NK-92 treated with Interleukin-12 subunit alpha and Interleukin-12 subunit beta, amount 100 ng/mL, for 24 hours (cell line): ENCODE measurements around the gene SORCS3.

Source experiments
- DNase-seq: peaks from one replicate; lab custom pipeline; 2025; lab: John Stamatoyannopoulos, UW

Gene SORCS3

DNA sequence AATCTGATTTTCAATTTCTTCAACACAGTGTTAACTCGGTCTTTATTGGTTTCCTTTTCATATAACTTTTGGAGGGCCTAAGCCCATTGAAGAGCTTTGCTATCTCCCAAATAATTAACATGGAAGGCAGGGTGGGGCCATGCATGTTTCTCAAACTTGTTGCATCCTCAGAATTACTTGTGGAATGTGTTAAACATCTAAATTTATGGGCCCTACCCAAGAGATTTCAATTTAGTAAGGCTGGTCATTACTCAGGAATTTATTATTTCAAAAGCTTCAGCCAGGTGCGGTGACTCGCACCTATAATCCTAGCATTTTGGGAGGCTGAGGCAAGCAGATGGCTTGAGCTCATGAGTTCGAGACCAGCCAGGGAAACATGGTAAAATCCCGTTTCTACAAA, 208.9 kb downstream of the SORCS3 start:
- no peak for DNase-seq

DNA sequence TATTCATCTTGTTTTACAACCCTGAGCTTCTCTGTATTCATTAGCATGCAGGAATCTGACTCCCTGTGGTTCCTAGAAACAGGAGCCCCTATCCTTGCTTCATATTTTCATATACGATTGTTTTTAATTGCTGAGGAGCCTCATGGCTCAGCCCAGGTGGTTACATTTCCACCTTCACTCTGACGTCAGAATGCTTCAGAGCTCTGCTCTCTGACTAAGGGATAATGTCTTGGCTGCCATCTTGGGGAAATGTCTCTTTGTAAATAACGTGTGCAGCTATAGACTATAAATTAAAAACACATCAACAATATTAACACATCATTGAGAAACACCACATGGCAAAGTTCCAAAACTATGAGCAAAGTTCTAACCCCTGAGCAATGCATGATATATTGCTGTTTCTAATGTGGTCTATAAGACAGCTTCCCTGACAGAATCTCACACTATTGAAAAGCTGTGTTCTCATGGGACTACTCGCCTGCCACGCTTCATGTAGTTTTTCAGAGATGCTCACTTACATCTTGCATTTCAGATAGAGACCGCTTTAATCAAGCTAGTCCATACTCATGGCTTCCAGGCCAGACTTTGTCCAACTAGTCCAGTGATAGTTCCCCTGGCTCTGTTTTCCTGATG, 227.0 kb downstream of the SORCS3 start:
- no peak for DNase-seq

DNA sequence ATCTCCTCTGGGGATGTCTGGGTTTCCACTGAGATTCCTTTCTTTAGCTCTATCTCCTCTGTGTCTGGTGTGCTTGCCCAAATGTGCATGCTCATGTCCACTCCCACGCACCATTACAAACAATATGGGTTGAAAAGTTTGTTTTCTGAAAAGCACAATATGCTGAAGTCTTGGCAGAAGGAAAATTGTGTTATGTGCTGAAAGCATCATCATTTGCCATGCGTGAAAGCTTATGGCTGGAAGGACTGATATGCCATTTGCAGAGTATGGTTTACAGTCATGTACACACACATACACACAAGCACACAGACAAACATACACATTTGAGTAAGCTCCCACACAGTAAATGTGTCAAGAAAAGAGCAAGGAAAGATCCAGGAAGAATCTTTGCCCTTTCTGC, 231.6 kb downstream of the SORCS3 start:
- no peak for DNase-seq

DNA sequence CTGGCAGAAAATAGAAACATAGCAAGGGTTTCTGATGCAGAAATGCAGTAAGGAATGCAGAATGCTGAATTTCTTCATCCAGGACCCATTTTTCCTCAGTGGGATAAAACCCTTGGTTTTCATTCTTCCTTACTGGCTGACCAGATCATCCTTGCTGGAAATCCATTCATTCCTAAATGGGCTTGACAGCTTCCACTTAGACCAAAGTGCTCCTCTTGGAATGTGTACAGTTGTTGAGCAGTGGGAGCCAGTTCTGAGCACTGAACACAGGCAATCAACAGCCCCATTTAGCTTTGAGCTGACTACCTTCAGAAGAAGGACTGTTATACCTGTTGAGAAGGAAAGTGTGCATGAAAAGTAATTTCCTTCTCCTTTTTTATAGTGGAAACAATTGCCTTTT, 232.1 kb downstream of the SORCS3 start:
- no peak for DNase-seq

DNA sequence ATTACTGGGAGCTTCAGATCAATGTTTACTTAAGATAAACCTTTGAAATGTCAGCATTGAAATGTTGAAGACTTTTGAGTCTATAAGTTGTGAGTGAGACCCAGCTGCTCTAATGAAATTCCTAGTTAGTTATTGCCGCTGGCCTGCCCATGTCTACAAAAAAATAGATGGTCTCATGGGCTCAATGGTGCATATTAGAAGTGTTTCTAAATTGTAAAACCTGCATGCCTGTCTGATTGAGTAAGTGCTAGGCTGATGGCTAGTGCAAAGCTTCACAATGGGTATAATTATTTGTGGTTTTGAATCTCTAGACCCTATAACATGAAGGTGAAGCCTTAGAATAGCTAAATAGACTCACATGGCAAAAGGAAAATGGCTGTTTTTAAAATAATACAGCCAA, 234.5 kb downstream of the SORCS3 start:
- no peak for DNase-seq

DNA sequence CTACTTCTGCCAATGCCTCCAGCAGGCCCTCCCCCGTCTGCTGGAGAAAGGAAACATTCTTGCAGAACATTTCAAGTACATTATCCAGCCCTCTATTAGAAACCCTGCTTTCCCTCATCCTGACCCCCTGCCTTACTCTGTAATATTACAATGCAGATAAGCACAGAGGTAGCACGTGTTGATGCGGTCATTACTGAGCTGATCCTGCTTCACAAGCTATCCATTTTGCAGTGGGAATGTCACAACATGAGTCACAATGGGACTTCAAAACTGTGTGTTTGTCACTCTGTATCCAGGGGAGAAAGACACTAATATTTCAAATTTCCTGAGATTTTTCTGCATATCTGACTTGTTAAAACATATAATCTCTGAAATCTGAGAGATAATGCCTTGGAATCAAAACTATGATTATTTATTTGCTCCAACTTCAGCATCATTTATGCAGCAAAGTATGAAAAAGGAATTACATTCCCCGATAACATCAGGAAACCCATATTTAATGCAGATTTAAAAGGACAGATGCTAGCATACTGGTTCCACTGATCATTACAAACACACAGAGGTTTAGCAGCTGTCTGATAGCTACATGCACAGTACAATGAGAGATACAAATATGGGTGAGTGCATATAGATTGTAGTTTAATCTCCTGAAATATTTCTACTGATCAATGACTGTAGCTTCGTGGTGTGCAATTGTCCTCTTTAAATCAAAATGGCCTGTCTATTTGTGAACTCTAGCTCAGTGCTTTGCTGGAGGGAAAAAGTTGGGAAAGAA, 239.7 kb downstream of the SORCS3 start:
- DNase-seq = no peak

DNA sequence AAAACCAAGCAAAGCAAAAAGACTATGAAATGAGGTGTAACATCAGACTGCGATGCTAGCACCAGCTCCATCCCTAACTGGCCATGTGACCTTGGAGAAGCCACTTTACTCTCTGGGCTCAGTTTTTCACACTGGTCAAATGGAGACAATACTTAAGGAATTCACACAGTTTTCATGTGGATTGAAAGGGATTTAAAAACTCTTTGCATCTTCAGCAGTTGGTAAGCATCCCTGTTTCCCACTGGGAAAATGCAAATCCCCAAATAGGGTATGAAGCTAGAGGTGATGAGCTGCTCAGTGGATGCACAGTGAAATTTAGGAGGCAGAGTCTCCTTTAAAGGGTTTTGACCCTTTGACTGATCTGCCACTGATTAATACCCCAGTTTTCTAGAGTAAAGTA, 240.7 kb downstream of the SORCS3 start:
- no peak for DNase-seq

DNA sequence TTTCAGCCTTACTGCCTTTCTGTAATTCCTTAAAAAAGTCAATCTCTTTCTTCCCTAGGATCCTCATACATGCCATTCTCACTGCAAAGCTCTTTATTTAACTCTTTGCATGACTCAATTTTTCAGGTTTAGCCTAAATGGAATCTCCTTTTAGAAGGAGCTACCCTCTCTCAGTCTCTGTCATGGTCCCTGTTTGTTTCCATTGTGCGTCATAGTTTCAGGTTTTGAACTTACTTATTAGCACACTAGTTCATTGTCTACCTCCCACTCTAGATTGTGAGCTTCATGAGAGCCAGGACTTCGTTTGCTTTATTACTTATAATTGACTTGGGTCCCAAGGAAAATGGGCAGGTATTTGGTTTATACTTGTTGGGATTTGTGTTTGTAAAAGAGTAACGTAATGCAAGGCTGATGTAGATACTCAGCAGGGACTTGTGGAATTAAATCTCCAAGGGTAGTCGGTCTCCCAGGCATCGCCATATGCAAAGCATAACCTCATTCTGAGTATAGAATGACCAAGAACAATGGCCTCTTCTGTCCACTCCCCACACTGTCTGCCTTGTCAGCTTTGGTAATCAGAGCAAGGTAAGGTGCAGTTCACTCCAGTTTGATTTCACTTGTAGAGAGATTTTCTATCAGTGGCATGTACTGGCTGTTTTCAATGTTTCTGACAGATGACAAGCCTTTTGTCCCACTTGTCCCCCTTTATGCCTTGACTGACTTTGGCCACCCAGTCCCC, 252.0 kb downstream of the SORCS3 start:
- DNase-seq = no peak

DNA sequence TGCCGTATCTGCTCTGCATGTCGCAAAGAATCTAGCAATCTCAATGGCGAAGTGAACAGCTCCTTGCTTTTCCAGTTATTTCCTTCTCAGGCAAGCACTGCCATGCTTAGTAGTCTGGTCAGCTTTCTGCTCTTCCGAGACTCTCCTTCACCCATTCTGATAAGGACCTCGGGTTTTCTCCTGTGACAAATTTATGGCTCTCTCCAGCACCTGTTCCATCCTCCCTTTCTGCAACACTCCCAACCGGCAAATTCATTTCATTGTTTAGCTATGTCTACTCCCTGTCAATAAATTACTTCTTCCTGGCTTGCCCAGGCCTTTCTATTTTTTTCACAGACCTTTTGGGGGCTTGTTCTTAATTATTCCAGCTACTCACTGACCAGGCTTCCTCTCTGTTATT, 252.6 kb downstream of the SORCS3 start:
- no peak for DNase-seq

DNA sequence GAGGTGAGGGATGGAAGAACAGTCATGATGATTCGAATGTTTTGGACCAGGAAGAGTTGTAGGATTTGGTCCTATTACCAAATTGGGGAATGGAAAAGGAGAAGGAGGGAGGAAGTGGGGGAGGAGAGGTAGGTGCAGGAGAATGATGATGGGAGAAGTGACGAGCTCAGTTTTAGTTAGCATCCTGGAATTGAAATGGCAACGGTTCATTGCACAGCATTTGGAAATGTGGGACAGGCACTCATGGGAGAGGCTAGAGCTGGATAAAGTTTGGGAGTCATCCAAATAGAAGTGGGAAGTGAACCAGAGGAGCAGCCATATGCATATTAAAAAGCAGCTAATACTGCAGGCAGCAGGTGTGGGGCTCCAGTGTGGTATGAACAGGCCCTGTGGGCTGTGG, 253.6 kb downstream of the SORCS3 start:
- no peak for DNase-seq

DNA sequence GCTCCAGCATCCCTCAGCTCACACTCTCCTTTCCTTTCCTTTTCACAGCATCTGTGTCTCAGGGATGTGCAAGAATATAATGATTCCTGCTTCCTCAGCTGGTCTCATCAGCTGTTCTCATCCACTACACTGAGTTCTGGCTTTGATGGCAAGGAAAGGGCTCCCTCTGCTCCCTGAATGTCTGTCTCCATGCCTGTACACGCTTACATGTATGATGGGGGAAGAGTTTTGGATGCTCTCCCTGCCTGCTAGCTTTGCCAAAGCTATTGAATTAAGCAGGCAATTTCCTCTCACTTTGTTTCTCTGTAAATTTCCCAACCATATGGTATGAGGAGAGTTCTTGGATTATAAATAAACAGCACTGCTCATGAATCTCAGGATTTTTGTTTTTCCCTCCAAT, 254.5 kb downstream of the SORCS3 start:
- no peak for DNase-seq

DNA sequence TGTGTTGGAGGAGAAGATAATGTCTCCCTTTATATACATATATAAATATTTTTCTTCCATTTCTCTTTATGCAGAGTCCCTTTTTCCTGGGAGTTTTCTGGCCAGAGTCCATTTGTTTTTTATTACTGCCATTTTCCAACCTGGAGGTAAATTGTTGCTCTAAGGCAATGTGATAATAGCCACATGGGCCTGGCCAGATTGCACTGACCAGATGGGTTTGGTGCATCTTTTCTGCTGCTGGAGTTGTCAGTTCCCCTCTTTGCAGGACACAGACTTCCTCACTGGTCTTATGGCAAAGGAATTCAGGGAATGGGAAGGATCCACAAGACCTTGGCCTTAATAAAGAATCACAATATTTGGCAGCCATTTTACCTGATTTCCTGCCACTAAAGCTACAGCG, 254.9 kb downstream of the SORCS3 start:
- no peak for DNase-seq

DNA sequence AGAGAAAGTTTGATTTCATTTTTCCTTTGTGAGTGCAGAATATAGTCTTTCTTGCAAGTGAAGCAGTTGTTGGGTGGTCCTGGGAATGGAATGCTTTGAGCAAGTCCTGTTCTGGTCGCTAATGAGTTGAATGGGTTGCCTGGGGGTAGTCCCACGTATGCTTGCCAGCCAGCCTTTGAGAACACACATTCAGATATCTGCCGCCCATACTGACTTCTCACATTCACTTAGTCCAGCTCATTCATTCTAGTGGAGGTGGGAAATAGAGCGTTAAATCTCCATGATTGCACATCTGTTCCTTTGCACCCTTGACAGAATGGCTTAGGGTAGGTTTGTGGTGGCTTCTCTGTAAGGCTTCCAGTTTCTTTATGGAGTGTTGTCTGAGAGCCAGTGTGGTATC, 256.6 kb downstream of the SORCS3 start:
- DNase-seq = no peak

DNA sequence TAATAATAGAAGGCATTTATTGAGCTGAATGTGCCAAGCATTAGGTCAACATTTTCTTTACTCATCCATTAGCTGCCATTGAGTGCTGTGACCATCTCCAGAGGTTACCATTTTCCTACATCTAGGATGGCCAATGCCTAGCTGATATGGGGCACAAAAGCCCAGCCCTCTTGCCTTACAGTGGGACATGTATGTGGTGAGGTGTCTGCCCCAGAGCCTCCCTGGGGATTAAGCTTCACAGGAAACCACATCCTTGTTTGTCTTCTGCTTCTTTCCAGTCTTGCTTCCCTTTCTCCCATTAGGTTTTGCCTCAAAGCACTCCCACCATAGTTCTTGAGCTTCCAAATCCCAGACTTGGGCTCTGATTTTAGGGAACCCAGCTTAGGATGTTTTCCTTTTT, 258.7 kb downstream of the SORCS3 start:
- DNase-seq = no peak

DNA sequence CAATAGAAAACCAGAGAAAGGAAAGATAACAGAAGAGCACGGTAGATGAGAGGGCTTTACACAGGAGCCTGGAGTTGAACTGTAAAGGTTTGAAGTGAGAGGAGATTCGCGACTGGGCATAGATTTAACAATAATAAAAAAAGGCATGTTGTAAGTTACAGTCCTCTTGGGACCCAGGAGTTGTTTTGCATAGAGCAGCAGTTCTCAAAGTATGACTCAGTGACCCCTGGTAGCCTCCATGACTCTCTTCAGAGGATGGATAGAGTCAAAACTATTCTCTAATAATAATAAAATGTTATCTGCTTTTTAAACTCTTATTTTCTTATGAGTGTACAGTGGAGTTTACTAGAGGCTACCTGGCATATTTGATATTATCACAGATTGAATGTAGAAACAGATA, 262.3 kb downstream of the SORCS3 start:
- no peak for DNase-seq

DNA sequence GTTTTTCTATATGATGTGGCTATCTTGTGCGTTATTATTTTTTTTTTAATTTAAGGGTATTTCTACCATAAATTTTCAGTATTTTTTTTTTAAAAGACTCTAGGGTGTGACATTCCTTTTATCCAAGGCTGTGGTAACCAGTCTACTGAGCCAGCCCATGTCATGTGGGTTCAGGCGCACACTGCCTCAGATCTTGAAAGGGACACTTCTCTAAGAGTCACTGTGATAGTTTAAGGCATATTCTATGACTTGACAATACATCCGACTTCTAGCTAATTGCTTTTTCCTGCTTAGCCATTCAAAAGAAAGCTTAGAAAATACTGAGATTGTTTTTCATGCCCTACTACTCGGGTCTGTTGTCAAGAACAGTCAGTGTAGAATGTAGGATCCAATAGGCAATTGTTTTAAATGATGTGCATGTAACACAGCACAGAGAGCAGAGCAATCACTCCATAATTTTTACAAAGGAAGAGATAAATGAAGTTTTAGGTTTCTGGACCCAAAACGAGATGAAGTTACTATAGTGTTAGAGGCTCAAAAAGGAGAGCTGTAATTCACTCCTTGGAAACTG, 263.7 kb downstream of the SORCS3 start:
- DNase-seq = no peak

DNA sequence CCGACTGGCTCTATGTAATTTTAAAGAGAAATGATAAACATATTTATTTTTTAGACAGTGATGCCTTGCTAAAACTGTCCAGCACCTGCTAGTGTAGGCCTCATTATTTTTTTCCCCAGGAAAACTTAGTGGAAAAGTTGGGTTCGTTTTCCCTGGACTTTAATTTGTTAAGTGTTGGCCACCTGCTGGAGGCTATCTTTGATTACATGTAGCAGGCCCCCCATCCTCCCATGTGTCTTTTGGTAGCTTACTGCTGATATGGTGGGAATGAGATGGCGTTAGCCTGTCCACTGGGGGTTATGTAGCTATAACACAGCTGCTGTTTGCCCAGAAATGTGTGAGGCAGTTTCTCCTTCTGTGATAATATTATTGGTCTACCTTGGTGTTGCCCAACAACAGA, 265.0 kb downstream of the SORCS3 start:
- no peak for DNase-seq

DNA sequence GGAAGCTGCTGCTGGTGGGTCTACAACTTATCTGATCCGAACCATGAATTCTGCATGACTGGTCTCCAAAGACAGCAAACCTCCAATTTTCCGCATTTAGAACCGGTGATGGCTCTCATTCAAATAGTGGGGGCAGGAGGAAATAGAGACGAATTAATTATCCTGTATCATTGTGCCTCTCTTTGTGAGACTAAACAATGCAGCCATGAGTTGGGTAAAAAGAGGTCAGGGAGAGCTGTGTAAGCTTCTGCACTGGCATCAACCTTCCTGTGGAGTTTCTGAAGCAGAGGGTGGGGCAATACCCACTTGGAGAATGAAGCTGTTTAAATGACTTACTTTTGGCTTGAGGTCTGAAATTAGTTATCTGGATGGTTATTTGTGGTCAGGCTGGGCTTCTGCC, 266.4 kb downstream of the SORCS3 start:
- DNase-seq = no peak

DNA sequence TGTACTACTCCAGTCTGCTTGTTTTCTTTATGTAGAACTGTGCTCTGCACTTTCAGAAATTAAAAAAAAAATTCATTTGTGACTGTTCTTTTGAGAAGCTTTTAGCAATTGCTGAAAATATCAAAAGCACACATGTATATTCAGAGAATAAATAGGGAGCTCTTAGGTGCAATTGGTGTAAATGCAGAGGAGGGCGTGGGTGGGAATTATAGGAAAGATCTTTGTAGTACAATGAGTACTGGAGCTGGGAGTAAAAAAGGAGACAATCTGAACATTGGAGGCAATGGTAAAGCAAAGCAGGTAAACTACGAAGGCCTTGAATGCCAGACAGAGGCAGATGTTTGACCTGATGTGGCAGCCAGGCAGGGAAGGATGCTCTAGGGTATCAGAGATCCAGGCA, 267.5 kb downstream of the SORCS3 start:
- DNase-seq = no peak

DNA sequence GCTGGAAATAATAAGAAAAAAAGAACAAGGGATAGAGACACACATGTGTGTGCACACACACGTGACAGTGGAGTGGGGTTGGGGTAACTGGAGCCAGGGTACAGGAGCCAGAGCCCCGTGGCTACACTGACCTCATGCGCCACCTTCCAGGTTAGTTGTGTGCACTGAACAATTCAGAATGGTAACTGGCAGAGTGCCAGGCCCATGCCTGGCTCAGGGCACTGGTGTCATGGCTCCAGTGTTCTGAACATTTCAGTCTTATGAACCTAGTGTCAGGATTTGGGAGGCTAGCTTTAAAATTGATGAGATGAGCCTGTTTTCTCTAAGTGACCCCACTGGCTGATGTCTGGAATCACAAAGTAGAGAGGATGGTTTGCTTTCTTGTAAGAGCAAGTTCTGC, 269.6 kb downstream of the SORCS3 start:
- no peak for DNase-seq

DNA sequence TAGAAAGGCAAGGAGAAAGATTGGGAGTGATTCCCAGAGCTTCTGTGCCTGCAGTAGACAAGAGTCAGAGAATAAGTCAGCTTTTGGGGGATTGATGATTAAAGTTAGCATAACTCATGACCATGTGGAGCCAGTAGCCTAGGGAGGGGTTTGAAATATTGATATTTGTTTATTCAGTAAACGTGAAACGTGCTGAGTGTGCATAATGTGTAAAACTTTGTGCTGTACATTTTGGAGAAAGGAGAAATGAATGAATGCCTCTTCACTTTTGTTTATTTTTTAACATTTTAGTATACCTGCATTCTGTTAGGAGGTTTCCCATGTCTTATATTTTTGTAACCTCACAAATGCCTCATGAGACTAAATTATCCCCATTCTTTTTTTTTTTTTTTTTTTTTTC, 272.3 kb downstream of the SORCS3 start:
- no peak for DNase-seq

DNA sequence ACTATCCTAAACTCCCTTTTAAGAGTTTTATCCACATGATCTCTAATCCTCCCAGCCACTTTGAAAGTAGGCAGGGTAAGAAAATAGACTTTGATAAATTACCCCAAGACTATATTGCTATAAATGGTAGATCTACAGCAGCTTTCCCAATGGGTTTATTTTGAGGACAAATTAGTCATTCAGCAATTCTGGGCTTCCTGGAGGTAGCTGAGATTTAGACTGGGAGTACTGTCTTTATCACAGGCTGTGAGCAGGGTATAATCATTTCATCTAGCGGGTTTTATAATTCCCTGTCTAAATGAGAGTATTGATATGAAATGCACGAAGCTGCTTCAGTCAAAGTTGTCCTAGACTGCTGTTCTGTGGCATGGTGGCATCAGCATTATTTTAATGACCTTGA, 279.4 kb downstream of the SORCS3 start:
- DNase-seq = no peak

DNA sequence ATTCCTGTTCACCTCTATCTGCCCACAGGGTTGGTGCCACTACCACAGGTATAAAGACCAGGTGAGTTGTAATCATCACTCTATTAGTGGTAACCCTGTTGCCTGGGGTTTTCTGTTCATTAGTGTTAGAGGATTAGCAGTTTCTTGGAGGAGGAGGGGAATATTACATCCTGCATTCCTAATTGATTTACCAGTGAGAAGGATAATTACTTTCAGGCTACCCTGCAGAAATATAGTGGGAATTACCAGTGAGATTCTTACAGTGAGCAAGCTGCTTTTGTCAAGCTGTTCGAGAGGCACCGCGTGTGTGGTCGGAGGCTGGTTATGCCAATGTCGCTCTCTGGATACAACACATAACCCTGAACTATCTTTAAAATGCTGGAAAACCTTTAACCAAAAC, 280.7 kb downstream of the SORCS3 start:
- no peak for DNase-seq
